Endothelial cell of umbilical vein (primary cell): ENCODE data around the gene MBTPS2. TPM values are rescaled to one million over a fixed set of nuclear protein-coding genes. Genes with fewer than 3 reads are reported as not detected.

Experiments
- BruUV-seq: library from RNA; stranded (reverse); fragments of 400-500 nt; replicated peaks from 2 replicates; lab custom pipeline; 2021; lab: Mats Ljungman, UMichigan
- CTCF ChIA-PET: fragments of 300-600, 350-600 bp; sonication (Branson Sonifier 250); formaldehyde crosslinking; loops from one replicate; lab custom pipeline; 2021; ENCODE audit warnings: antibody characterized with exemption, inconsistent platforms; lab: Charles Lee
- POLR2A ChIA-PET: fragments of 300-600, 350-600 bp; sonication (Branson Sonifier 250); formaldehyde crosslinking; loops from one replicate; lab custom pipeline; 2021; ENCODE audit warnings: antibody characterized with exemption, inconsistent platforms; lab: Charles Lee
- DNase-seq: peaks from one replicate; pipeline ENCODE4 v3.0.0-alpha.2; 2011; ENCODE audit warnings: low read depth, low spot score
- FAIRE-seq: peaks from 2 replicates; lab custom pipeline; 2011; peaks lifted over from hg19 to GRCh38; lab: Jason Lieb, UNC
- H2AFZ ChIP-seq: 2 replicates; pipeline ENCODE4 v1.6.0; 2012; ENCODE audit warnings: low read depth, low read length, control low read depth, inconsistent platforms
- H3K27ac ChIP-seq: 2 replicates; pipeline ENCODE4 v1.5.1; 2011; ENCODE audit warnings: low read depth, mild to moderate bottlenecking, control low read depth, low read length, moderate library complexity; ENCODE audit not compliant: insufficient read depth
- H3K27me3 ChIP-seq, 2 experiments: 2 replicates each; pipeline versions ENCODE4 v1.6.0 to v1.6.1; 2011; ENCODE audit warnings: low read length in 2 of 2, mixed read lengths in 1 of 2; ENCODE audit not compliant: control insufficient read depth in 2 of 2, insufficient read depth in 2 of 2
- H3K36me3 ChIP-seq, 2 experiments: 2 replicates in 1 of 2; 3 replicates in 1 of 2; pipeline ENCODE4 v1.5.1; 2011; ENCODE audit warnings: low read length in 2 of 2, mild to moderate bottlenecking in 1 of 2, moderate library complexity in 1 of 2; ENCODE audit not compliant: control insufficient read depth in 2 of 2, insufficient read depth in 2 of 2; ENCODE audit errors: extremely low read depth in 1 of 2
- H3K4me1 ChIP-seq: 3 replicates; pipeline ENCODE4 v1.5.1; 2011; ENCODE audit warnings: mild to moderate bottlenecking, low read length; ENCODE audit not compliant: control insufficient read depth, insufficient read depth; ENCODE audit errors: extremely low read depth
- H3K4me2 ChIP-seq: 2 replicates; pipeline ENCODE4 v1.6.1; 2011; ENCODE audit warnings: low read length, control low read depth, mixed read lengths; ENCODE audit not compliant: insufficient read depth
- H3K4me3 ChIP-seq, 3 experiments: fragments of 200-600 bp in 1 of 3; sonication (generic), shearing (Covaris generic) in 1 of 3; replicated peaks in 1 of 3; 2 replicates each; pipeline ENCODE4 v1.5.1; 2011 to 2016; ENCODE audit warnings: control low read depth in 3 of 3, low read length in 3 of 3, mild to moderate bottlenecking in 2 of 3, inconsistent platforms in 1 of 3, low read depth in 1 of 3, moderate library complexity in 1 of 3; ENCODE audit not compliant: insufficient read depth in 1 of 3
- H3K79me2 ChIP-seq: 2 replicates; pipeline ENCODE4 v1.6.0; 2012; ENCODE audit warnings: low read length, inconsistent platforms; ENCODE audit not compliant: control insufficient read depth, insufficient read depth
- H3K9ac ChIP-seq: replicated peaks from 2 replicates; pipeline ENCODE3; 2011; ENCODE audit warnings: low read length, control low read depth; ENCODE audit not compliant: insufficient read depth; ENCODE audit errors: extremely low read depth
- H3K9me1 ChIP-seq: replicated peaks from 3 replicates; pipeline ENCODE4 v1.6.0; 2011; ENCODE audit warnings: mild to moderate bottlenecking, low read length; ENCODE audit not compliant: control insufficient read depth, insufficient read depth; ENCODE audit errors: extremely low read depth
- H3K9me3 ChIP-seq: replicated peaks from 2 replicates; pipeline ENCODE4 v1.5.1; 2012; ENCODE audit warnings: low read length, inconsistent platforms; ENCODE audit not compliant: control insufficient read depth, insufficient read depth
- H4K20me1 ChIP-seq: replicated peaks from 2 replicates; pipeline ENCODE3; 2011; ENCODE audit warnings: mild to moderate bottlenecking, low read length; ENCODE audit not compliant: control insufficient read depth, insufficient read depth; ENCODE audit errors: extremely low read depth
- CTCF ChIP-seq, 2 donors: IDR thresholded peaks; 1 replicate in 1 of 2; 2 replicates in 1 of 2; pipeline ENCODE4 v1.5.1; 2011; ENCODE audit warnings: low read length in 2 of 2, mild to moderate bottlenecking in 2 of 2, moderate library complexity in 2 of 2, control low read depth in 1 of 2, inconsistent platforms in 1 of 2, low read depth in 1 of 2; ENCODE audit not compliant: insufficient read depth in 1 of 2; ENCODE audit errors: extremely low read depth in 1 of 2
- EZH2 ChIP-seq: IDR thresholded peaks from 2 replicates; pipeline ENCODE4 v1.6.1; 2012; ENCODE audit warnings: borderline replicate concordance, low read depth, mild to moderate bottlenecking, moderate library complexity, low read length, inconsistent platforms; ENCODE audit not compliant: severe bottlenecking
- FOS ChIP-seq: IDR thresholded peaks from 2 replicates; pipeline ENCODE4 v1.6.1; 2011; ENCODE audit warnings: mild to moderate bottlenecking, low read length, moderate library complexity, borderline replicate concordance; ENCODE audit not compliant: insufficient read depth
- GATA2 ChIP-seq: IDR thresholded peaks from 2 replicates; pipeline ENCODE4 v1.7.0; 2011; ENCODE audit warnings: low read depth, mild to moderate bottlenecking, moderate library complexity, mixed read lengths, low read length; ENCODE audit not compliant: insufficient read length, insufficient read depth
- JUN ChIP-seq: IDR thresholded peaks from 2 replicates; pipeline ENCODE4 v1.6.1; 2011; ENCODE audit warnings: borderline replicate concordance, low read depth; ENCODE audit not compliant: insufficient read length, insufficient read depth
- MAX ChIP-seq: IDR thresholded peaks from 2 replicates; pipeline ENCODE4 v1.6.1; 2011; ENCODE audit not compliant: insufficient read depth, insufficient read length
- MYC ChIP-seq: IDR thresholded peaks from one replicate; pipeline ENCODE4 v1.6.1; 2011; ENCODE audit warnings: mild to moderate bottlenecking, low read depth, low read length
- POLR2A ChIP-seq: IDR thresholded peaks from 2 replicates; pipeline ENCODE4 v1.6.1; 2012; ENCODE audit warnings: low read depth, mild to moderate bottlenecking, control low read depth, low read length
- POLR2AphosphoS5 ChIP-seq: IDR thresholded peaks from 2 replicates; pipeline ENCODE4 v1.6.1; 2012; ENCODE audit warnings: low read depth, mild to moderate bottlenecking, control low read depth, low read length, moderate library complexity; ENCODE audit not compliant: insufficient read depth
- dilution Hi-C: fragments of 300-500 bp; cut with MboI; formaldehyde crosslinking; loops from one replicate; pipeline ENCODE4 v1.15.0; 2019; ENCODE audit warnings: low sequenced_read_pairs; ENCODE audit not compliant: extremely low pct_ligation_motif_present
- intact Hi-C: fragments of 100-400 bp; cut with micrococcal nuclease; formaldehyde crosslinking; loops from one replicate; pipeline ENCODE4 v1.10.0; 2022
- polyA plus RNA-seq, 4 experiments: library from polyadenylated mRNA; depleted of rRNA in 3 of 4; stranded (reverse) in 3 of 4; unstranded in 1 of 4; fragments of >200 nt; gene quantifications; 2 replicates each; pipeline versions ENCODE4 v1.2.1 to v1.2.3, GENCODE V29; 2011 to 2012; ENCODE audit warnings: missing spikeins in 1 of 4
- total RNA-seq: library from RNA; stranded (reverse); gene quantifications from 2 replicates; pipeline ENCODE4 v1.2.3, GENCODE V29; 2021

Gene MBTPS2
- total and polyA plus RNA-seq, 2 donors (not counting 3 experiments of a cell fraction or from before 2014, with no cell fraction given), result 11.4 to 16.4 TPM

- no peak overlapping the region for H3K27ac ChIP-seq
- no peaks in the 10 kb centered on the region for H3K4me1 ChIP-seq
- no peak overlapping the region for H3K4me3 ChIP-seq
- FAIRE-seq (no peak), DNase-seq (no peak)
- dilution Hi-C loops, result no loop called here
- no peaks in the 10 kb centered on the region for H3K9me3 ChIP-seq
- no peaks in the 10 kb centered on the region for H3K9me1 ChIP-seq
- no peaks in the 10 kb centered on the region for H3K79me2 ChIP-seq
- no peak overlapping the region for H3K4me2 ChIP-seq
- TF ChIP-seq JUN (no peak), GATA2 (no peak), MYC (no peak), MAX (no peak), POLR2AphosphoS5 (no peak), EZH2 (no peak), FOS (no peak), POLR2A (no peak), CTCF (IDR thresholded peaks at IDR 0.05; ENCODE audit: extremely low read depth in 1 of 2, insufficient read depth in 1 of 2, low read depth in 1 of 2, low read length in 2 of 2) (no peak)
- H3K27me3 ChIP-seq, result no peaks in the 10 kb centered on the region
- no TSS peak for BruUV-seq
- H2AFZ ChIP-seq, result no peak overlapping the region
- CTCF ChIA-PET, result no interaction called here
- H3K36me3 ChIP-seq, result no peaks in the 10 kb centered on the region
- intact Hi-C loops, result no loop called here
- POLR2A ChIA-PET, result no interaction called here
- no peaks in the 10 kb centered on the region for H4K20me1 ChIP-seq
- H3K9ac ChIP-seq, result no peak overlapping the region
Measured at GRCh38 chrX:21802839-21803238, 36.6 kb upstream of the MBTPS2 start.
